ENCODE measurements around the gene SIGLEC10. TPM values are rescaled to one million over a fixed set of nuclear protein-coding genes. Genes with fewer than 3 reads are reported as not detected.
"Not testable (repeated sequence)": the region's sequence is repeated elsewhere in the genome, so short reads cannot be mapped to it uniquely, and the experiment has no call there.

The SIGLEC10 gene
- total RNA-seq, 2 experiments from 2014 or later: not detected

DNA sequence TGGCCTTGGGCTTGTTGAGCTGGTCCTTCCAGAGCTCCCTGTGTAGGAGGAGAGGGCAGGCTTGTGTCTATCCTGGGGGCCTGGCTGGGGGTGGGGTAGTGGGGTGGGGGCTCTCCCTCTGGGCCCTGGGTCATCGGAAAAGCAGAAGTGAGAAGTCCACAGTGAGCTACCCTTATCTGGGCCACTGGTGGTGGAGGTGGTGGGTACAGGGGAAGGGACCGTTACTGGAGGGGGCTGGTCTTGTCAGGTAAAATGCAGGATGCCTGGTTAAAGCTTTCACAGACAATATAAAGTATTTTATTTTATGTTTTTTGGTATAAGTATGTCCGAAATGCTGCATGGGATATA lies 342 bp upstream of the SIGLEC10 start:
- Mint-ChIP-seq H3K36me3 (no peaks in the 10 kb centered on the region), H3K27ac (no peak overlapping the region), H3K27me3 (peaks cover 44% of the 10 kb centered on the region), H3K9me3 (no peaks in the 10 kb centered on the region), H3K4me3 (no peak overlapping the region), H3K4me1 (peaks cover 8% of the 10 kb centered on the region)
- no peak for DNase-seq

DNA sequence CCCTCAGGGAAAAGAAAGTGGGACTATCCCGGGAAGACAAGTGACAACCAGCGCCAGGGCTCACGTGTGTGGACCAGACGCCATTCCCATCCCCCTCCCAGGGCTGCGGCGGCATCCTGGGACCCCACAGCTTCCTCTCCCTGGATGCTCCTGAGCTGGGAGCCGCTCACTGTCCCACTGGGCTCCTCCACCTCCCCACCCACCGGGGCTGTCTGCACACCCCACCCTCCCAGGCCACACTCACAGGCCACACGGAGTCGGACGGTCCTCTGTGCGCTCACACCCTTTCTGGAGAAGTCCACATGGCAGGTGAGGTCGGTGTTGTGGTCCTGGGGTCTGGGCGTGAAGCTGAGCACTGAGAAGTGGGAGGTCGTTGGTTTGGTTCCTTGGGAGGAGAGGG lies 1.0 kb downstream of the SIGLEC10 start:
- not testable (repeated sequence) for H3K4me1 Mint-ChIP-seq, DNase-seq, H3K4me3 Mint-ChIP-seq, H3K36me3 Mint-ChIP-seq, H3K9me3 Mint-ChIP-seq, H3K27ac Mint-ChIP-seq
- peaks cover 32% of the 10 kb centered on the region for H3K27me3 Mint-ChIP-seq

DNA sequence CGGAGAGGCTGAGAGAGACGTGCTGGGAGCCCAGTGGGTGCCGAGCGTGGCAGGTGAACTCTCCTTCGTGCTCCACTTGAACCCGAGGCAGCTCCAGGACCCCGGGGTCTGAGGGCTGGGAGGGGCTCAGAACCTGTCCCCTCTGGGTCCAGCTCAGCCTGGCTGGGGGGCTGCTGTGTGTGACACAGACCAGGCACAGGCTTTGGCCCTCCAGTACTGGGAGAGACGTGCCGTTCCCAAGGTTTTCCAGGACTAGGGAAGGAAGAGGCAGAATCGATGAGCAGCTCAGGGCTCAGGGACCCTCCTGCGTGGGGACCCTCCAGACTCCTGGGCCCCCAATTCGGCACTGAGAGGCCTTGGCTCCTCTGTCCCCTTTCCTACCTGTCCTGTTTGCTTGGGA lies 2.3 kb downstream of the SIGLEC10 start:
- Mint-ChIP-seq H3K4me3 (no peak overlapping the region), H3K36me3 (no peaks in the 10 kb centered on the region), H3K27me3 (peaks cover 24% of the 10 kb centered on the region), H3K27ac (no peak overlapping the region), H3K9me3 (no peaks in the 10 kb centered on the region), H3K4me1 (peaks cover 8% of the 10 kb centered on the region)
- DNase-seq: no peak

DNA sequence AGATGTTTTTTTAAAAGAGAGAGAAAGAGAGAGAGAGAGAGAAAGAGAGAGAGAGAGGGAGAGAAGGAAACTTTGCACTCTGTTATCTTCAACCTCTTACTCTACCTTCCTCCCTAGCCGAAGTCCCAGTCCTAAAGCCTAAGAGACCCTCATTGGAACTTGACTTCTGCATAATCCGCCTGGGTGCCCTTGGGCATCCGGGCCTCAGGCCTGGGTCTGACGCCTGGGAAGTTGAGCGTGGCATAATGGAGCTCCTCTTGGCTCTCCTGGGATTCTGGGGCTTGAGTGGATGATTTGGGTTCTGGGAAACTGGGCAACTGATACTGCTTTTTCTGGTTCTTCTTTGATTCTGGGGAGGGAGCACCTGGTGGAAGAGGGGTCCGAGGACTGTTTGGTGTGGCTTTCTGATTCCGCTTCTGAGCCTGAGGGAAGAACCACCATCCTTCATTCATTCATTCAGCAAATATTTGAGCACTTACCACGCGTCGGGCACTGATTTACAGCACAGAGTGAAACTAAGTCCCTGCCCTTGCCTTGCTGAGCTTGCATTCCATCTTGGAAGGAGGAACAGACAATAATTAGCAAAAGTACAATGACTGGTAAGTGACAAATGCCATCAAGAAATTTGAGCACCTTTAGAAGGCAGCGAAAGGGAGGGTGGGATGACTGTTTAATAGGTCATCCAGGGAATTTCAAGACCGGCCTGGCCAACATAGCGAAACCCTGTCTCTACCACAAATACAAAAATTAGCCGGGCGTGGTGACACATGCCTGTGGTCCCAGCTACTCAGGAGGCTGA lies 6.3 kb downstream of the SIGLEC10 start:
- no peaks in the 10 kb centered on the region for H3K36me3 Mint-ChIP-seq
- DNase-seq: no peak
- H3K9me3 Mint-ChIP-seq: no peaks in the 10 kb centered on the region
- peaks cover 10% of the 10 kb centered on the region for H3K27me3 Mint-ChIP-seq
- no peaks in the 10 kb centered on the region for H3K4me1 Mint-ChIP-seq
- H3K27ac Mint-ChIP-seq: no peak overlapping the region
- no peak overlapping the region for H3K4me3 Mint-ChIP-seq

DNA sequence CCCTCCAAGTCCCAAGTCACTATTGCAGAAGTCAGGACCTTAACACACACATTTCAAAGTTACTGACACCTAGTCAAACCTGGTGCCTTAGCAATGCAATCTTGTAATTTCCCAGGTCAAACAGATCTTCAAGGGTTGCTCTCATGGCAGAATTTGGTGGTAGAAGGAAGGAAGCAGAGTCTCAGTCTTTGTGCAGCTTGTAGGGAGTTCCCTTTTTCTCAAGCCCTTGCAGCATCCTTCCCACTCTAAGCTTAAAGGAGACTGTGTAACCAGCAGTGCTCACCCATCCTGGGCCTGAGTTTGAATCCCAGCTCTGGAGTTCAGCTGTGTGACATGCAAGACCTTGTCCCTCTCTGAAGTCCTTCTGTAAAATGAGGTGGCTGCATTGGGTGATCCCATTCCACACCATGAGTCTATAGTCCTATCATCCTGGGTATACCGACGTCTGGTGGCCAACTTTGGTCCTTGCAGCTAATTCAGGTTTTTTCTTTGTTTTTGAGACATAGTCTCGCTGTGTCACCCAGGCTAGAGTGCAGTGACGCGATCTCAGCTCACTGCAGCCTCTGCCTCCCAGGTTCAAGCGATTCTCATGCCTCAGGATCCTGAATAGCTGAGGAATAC lies 9.8 kb downstream of the SIGLEC10 start:
- no peak overlapping the region for H3K27ac Mint-ChIP-seq
- DNase-seq: no peak
- H3K4me3 Mint-ChIP-seq: no peak overlapping the region

DNA sequence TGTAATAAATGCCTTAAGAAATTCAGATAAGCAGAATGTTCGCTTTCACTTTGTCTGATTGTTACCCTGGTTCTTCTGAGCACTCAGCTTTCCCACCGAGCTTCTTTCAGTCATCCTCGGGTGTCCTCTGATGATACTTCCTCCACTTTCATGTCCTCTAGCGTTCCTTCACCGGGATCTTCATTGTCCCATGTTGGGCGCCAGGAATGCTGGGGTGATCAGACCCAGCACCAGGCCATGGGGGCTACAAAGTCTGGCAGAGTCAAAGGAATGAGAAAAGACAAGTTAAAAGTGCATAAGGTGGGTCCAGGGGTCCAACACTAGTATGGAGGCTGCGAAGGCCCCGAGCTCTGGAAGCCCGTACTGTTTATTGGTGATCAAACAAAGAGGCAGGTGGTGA lies 15.3 kb downstream of the SIGLEC10 start:
- H3K27me3 Mint-ChIP-seq: peaks cover 8% of the 10 kb centered on the region
- peaks cover 11% of the 10 kb centered on the region for H3K4me1 Mint-ChIP-seq
- no peak overlapping the region for H3K27ac Mint-ChIP-seq
- H3K4me3 Mint-ChIP-seq: no peak overlapping the region
- peaks cover 11% of the 10 kb centered on the region for H3K9me3 Mint-ChIP-seq
- H3K36me3 Mint-ChIP-seq: peaks cover 29% of the 10 kb centered on the region
- DNase-seq: no peak

More for the DNA sequence above, 9.8 kb downstream of the SIGLEC10 start:
- Mint-ChIP-seq H3K27me3 (peaks cover 11% of the 10 kb centered on the region), H3K36me3 (peaks cover 15% of the 10 kb centered on the region), H3K4me1 (no peaks in the 10 kb centered on the region), H3K9me3 (peaks cover 3% of the 10 kb centered on the region)

DNA sequence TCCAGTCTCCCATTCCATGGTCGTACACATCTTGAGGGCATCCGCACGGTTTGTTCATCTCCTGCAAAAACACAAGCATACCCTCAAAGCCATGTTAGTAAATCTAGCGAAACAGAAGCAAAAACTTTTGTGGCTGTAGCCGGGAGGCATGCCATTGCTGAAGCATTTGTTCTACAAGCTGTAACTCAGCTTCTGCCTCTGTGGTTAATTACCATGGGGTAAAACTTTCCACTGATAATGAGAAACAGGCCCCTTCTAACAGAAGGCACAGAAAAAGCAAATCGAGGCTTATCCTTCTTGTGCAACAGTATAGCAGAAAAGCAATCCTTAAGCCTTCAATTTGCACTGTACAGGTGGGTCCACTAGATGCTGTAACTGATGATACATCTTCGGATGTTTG lies 17.5 kb downstream of the SIGLEC10 start:
- H3K27ac Mint-ChIP-seq, DNase-seq, H3K27me3 Mint-ChIP-seq, H3K4me3 Mint-ChIP-seq: not testable (repeated sequence)
- H3K9me3 Mint-ChIP-seq: peaks cover 11% of the 10 kb centered on the region
- peaks cover 26% of the 10 kb centered on the region for H3K36me3 Mint-ChIP-seq
- peaks cover 28% of the 10 kb centered on the region for H3K4me1 Mint-ChIP-seq

DNA sequence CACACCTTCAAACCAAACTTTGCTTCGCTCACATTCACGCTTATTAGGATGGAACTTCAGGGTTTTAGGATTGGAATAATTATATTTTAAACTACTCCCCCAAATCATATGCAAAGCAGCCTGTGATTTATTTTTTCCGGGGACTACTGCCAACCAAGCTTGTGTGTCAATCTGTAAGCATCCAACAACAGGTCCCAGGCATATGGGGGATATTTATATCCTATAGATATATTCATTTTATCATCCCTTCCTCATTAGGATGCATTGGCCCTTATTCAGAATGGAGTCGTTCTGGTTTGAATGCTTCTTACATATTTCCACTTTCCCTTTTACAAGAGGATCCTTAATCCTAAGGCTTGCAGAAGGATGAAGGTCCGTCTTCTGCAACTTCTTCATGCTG lies 18.2 kb downstream of the SIGLEC10 start:
- H3K36me3 Mint-ChIP-seq: peaks cover 30% of the 10 kb centered on the region
- peaks cover 34% of the 10 kb centered on the region for H3K4me1 Mint-ChIP-seq
- no peak overlapping the region for H3K27ac Mint-ChIP-seq
- peaks cover 11% of the 10 kb centered on the region for H3K9me3 Mint-ChIP-seq
- DNase-seq: no peak
- H3K4me3 Mint-ChIP-seq: no peak overlapping the region
- H3K27me3 Mint-ChIP-seq: no peaks in the 10 kb centered on the region

DNA sequence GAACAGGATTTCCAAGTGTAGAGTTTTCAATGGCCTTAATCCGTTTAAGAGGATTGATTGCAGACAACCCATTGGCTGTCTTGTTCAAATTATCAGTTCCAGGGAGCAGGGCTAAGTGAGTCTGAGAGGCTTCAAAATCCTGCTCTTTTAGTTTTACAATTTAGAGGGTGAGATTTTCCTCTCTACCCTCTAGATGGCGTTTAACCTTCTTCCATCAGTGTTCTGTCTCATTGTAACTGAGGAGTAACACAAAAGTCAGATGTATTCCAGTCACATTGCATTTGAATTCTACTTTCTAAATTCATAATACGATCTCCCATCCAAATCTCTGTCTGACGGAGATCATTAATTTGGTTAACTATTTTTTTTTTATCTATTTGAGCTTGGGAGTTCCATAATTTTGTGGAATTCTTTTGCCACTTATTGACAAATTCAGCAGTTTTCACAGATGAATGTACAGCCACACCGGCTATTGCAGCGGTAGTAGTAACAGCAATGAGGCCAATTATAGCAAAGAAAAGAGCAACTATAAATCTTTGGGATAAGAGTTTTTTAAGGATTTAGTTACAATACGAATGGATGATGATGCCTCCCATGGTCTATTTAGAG lies 19.2 kb downstream of the SIGLEC10 start:
- Mint-ChIP-seq H3K27ac (no peak overlapping the region), H3K27me3 (no peaks in the 10 kb centered on the region), H3K9me3 (peaks cover 11% of the 10 kb centered on the region), H3K36me3 (peaks cover 22% of the 10 kb centered on the region), H3K4me3 (no peak overlapping the region), H3K4me1 (peaks cover 40% of the 10 kb centered on the region)
- DNase-seq: no peak

DNA sequence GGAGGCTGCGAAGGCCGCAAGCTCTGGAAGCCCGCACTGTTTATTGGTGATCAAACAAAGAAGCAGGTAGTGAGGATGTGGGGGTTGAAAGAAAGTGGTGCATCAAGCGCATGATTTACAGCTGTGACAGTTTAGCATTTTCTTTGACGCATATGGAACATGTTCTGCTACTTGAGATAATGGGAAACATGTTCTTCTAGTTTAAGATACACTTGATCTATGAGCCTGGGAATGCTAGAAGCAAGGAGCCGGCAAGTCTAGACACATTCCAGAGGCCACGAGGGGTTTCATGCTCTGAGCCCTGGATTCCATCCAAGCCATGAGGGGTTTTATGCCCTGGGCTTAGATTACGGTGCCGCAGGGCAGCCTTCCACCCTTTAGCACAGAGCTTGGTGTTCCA lies 20.0 kb downstream of the SIGLEC10 start:
- H3K36me3 Mint-ChIP-seq: peaks cover 18% of the 10 kb centered on the region
- not testable (repeated sequence) for H3K27ac Mint-ChIP-seq, H3K27me3 Mint-ChIP-seq, DNase-seq, H3K9me3 Mint-ChIP-seq, H3K4me3 Mint-ChIP-seq
- H3K4me1 Mint-ChIP-seq: peaks cover 47% of the 10 kb centered on the region

DNA sequence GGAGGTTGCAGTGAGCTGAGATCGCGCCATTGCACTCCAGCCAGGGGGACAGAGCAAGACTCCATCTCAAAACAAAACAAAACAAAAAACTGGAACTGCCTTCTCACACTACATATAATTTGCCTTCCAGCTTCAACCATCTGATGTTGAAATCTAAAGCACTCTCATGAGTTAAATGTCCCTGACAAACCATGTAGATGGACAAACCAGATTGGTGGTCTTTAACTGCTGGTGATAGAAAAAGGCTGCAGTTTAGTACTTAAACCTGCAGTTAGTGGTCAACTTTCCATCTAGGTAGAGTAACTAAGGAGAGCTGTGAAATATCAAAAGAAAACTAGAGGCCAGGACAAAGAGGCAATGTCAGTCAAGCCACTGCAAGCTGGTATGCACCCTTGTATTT lies 21.3 kb downstream of the SIGLEC10 start:
- no peak overlapping the region for H3K27ac Mint-ChIP-seq
- H3K4me3 Mint-ChIP-seq: no peak overlapping the region
- peaks cover 52% of the 10 kb centered on the region for H3K4me1 Mint-ChIP-seq
- DNase-seq: no peak
- H3K36me3 Mint-ChIP-seq: peaks cover 11% of the 10 kb centered on the region
- H3K9me3 Mint-ChIP-seq: peaks cover 1% of the 10 kb centered on the region
- peaks cover under 1% of the 10 kb centered on the region for H3K27me3 Mint-ChIP-seq

DNA sequence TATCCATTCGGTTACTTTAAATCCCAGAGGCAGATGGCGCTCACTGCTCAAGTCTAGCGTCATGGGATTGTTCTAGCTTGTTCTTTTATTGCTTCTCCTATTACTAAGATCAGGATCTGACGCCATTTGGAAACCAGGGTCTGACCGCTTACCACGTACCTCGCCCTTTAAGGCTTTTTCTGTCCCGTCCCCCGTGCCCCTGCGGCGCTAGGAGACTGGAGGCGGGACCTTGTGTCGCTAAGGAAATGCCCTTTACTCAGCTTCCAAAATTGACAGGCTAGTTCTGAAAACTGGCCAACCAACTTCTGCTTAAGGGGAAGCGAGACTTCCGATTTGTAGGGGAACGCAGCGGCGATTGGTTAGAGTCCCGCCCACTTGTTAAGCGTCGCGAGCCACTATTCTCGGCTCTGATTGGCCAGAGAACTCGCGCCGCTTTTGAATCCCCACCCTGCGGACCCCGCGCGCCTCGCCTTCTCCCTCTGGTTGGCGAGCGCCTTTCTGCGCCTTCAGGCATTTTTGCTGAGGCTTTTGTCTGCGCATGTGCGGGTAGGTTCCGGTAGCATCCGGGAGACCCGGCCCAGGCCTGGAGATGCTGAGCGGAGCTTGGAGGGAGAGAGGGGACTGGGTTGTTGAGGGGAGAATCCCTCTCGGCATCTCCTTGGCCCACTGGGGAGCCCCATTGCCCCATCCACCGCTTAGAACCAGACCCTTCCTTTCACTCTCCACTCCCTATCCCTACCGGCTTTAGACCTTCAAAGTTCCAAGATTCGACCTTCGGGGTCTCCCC lies 23.2 kb downstream of the SIGLEC10 start:
- H3K4me1 Mint-ChIP-seq: peaks cover 48% of the 10 kb centered on the region
- DNase-seq: peak; percentile 97

DNA sequence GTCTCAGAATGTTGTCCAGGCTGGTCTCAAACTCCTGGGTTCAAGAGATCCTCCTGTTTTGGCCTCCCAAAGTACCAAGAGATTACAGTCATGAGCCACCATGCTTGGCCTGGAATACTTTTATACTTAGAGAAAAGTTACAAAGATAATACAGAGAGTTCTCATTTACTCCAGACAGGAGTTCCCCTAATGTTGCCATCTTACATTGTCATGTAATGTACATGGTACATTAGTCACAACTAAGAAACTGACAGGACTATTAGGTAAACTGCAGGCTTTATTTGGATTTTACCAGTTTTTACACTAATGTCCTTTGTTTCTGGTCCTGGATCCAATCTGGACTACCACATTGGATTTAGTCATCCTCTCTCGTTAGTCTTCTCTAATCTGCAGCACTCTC lies 24.7 kb downstream of the SIGLEC10 start:
- peaks cover 6% of the 10 kb centered on the region for H3K27me3 Mint-ChIP-seq
- H3K27ac Mint-ChIP-seq: peak overlapping the region; percentile 77
- peaks cover 1% of the 10 kb centered on the region for H3K9me3 Mint-ChIP-seq
- no peak for DNase-seq
- peaks cover 5% of the 10 kb centered on the region for H3K36me3 Mint-ChIP-seq
- H3K4me3 Mint-ChIP-seq: no peak overlapping the region
- peaks cover 50% of the 10 kb centered on the region for H3K4me1 Mint-ChIP-seq

More for the DNA sequence above, 23.2 kb downstream of the SIGLEC10 start:
- Mint-ChIP-seq H3K27me3 (peaks cover 6% of the 10 kb centered on the region), H3K9me3 (peaks cover 1% of the 10 kb centered on the region), H3K27ac (peak overlapping the region; percentile 92), H3K36me3 (peaks cover 5% of the 10 kb centered on the region), H3K4me3 (peak overlapping the region; percentile 91)

DNA sequence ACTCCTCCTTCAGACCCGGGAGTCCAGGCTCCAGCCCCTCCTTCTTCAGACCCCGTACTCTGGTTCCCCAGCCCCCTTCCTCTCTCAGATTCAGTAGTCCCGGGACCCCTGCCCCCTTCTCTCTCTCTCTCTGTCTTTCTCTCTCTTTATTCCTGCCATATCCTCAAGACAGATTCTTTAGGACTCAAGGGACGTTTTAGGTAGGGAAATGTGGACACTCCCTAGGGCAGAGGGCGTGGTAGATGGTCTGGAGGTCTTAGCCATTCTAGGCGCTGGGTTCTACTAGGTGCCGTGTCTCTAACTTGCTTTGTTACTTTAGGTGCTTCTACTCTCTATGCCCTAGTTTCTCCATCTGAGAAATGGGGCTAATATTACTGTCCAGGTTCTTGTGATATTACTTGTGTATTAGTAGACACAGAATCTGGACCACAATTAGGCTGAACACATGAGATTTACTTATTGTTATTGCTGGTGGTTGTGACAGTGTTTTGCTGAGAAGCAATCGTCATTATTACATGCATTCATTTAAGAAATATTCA lies 26.3 kb downstream of the SIGLEC10 start:
- H3K27ac Mint-ChIP-seq: peak overlapping the region; percentile 55
- no peak for DNase-seq
- peaks cover 6% of the 10 kb centered on the region for H3K27me3 Mint-ChIP-seq
- no peak overlapping the region for H3K4me3 Mint-ChIP-seq
- H3K36me3 Mint-ChIP-seq: peaks cover 5% of the 10 kb centered on the region
- peaks cover 1% of the 10 kb centered on the region for H3K9me3 Mint-ChIP-seq
- peaks cover 43% of the 10 kb centered on the region for H3K4me1 Mint-ChIP-seq

DNA sequence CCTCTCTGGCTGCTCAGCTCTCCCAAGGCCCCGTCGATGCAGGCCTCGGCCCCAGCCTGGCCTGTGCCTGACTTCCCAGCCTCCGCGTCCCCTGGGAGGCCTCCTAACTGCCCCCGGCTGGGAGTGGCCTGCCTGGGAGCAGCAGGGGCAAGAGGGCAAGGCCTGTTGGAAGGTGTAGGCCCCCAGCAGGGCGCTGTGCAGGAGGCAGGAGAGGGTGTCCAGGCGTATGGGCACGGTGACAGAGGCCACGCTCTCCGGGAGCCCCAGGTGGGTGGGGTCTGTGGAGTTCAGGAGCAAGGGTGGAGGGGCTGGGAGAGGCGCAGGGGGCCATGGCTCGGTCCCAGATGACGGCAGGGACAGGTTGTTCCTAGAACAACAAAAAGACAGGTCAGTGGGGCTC lies 28.3 kb downstream of the SIGLEC10 start:
- Mint-ChIP-seq H3K4me1 (peaks cover 27% of the 10 kb centered on the region), H3K9me3 (peaks cover 1% of the 10 kb centered on the region), H3K27ac (no peak overlapping the region), H3K36me3 (no peaks in the 10 kb centered on the region), H3K27me3 (peaks cover 6% of the 10 kb centered on the region), H3K4me3 (no peak overlapping the region)
- DNase-seq: no peak
